Left lung (tissue), 10 donors: Measurements from ENCODE around the gene TRUB1. TPM values are rescaled to one million over a fixed set of nuclear protein-coding genes. Genes with fewer than 3 reads are reported as not detected.

ENCODE experiments used
- ATAC-seq: fragments of 200-7000 bp; cut with Tn5 transposase; one replicate; pipeline ENCODE4 v1.9.1; 2020; ENCODE audit warnings: moderate library complexity
- DNase-seq, 4 donors: peaks; one replicate each; pipeline ENCODE4 v3.0.0-alpha.2; 2013 to 2020
- H3K27ac ChIP-seq, 2 donors: fragments of 200-600 bp; sonication (generic) in 1 of 2; one replicate each; pipeline versions ENCODE4 v1.5.0 to v1.8.0; 2020 to 2021
- H3K27me3 ChIP-seq, 2 donors: fragments of 200-600 bp; sonication (generic) in 1 of 2; one replicate each; pipeline versions ENCODE4 v1.5.0 to v1.8.0; 2020 to 2021
- H3K36me3 ChIP-seq, 2 donors: fragments of 200-600 bp; sonication (generic) in 1 of 2; one replicate each; pipeline versions ENCODE4 v1.5.0 to v1.8.0; 2020 to 2021
- H3K4me1 ChIP-seq, 2 donors: fragments of 200-600 bp; one replicate each; pipeline ENCODE4 v1.8.0; 2021
- H3K4me3 ChIP-seq, 2 donors: fragments of 200-600 bp; sonication (generic) in 1 of 2; one replicate each; pipeline versions ENCODE4 v1.5.0 to v1.8.0; 2020 to 2021; ENCODE audit warnings: mild to moderate bottlenecking in 1 of 2
- H3K9me3 ChIP-seq, 2 donors: fragments of 200-600 bp; sonication (generic) in 1 of 2; one replicate each; pipeline versions ENCODE4 v1.5.0 to v1.8.0; 2020 to 2021
- intact Hi-C, 2 donors: fragments of 100-400 bp; cut with DNase I; formaldehyde crosslinking; loops; one replicate each; pipeline versions ENCODE4 v1.11.2 to v1.14.2; 2022
- polyA plus RNA-seq, 6 donors: library from polyadenylated mRNA; unstranded; fragments of 120-200 nt; gene quantifications; one replicate each; pipeline ENCODE4 v1.2.1, GENCODE V29; 2013; ENCODE audit not compliant: insufficient read length in 6 of 6
- total RNA-seq, 2 donors: library from RNA; stranded (reverse); fragmentation: NEBNext Ultra II Directional; extraction: Animal tissue kit (Norgen Biotek cat#: 25700); gene quantifications; one replicate each; pipeline ENCODE4 v1.2.1, GENCODE V29; 2021
- TF ChIP-seq, protein P1 (sequence below), 2 donors: fragments of 200-600 bp; sonication (generic) in 1 of 2; IDR thresholded peaks; one replicate each; pipeline versions ENCODE4 v1.5.0 to v1.8.0; 2021; ENCODE audit warnings: antibody characterized with exemption in 2 of 2
- donor health status: DM: no; HTN: yes; CAD: no.
- donor health status: DM: no; HTN: no; CAD: no.

Gene TRUB1
- total and polyA plus RNA-seq, 8 donors: 11.8 to 31.5 (median 28.4) TPM

DNA sequence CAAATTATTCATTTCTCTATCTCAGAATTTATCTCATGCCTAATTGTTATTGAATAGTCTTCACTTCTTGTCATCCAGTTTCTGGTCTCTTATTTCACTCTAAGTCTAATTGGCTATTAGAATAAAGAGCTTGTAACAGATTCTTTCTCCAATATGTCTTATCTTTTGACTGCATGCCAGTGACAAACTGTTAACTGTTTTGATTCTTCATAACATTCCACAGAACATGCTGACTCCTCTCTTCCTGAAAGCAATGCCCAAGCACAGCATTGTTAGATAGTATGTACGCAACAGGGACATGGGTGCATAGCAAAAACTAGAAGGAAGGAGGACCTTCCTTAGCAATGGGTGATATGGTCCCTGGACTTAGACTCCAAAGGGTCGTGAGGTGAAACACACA, 65.4 kb downstream of the TRUB1 start:
- no peak for DNase-seq
- TF ChIP-seq, protein P1, sequence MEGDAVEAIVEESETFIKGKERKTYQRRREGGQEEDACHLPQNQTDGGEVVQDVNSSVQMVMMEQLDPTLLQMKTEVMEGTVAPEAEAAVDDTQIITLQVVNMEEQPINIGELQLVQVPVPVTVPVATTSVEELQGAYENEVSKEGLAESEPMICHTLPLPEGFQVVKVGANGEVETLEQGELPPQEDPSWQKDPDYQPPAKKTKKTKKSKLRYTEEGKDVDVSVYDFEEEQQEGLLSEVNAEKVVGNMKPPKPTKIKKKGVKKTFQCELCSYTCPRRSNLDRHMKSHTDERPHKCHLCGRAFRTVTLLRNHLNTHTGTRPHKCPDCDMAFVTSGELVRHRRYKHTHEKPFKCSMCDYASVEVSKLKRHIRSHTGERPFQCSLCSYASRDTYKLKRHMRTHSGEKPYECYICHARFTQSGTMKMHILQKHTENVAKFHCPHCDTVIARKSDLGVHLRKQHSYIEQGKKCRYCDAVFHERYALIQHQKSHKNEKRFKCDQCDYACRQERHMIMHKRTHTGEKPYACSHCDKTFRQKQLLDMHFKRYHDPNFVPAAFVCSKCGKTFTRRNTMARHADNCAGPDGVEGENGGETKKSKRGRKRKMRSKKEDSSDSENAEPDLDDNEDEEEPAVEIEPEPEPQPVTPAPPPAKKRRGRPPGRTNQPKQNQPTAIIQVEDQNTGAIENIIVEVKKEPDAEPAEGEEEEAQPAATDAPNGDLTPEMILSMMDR (IDR thresholded peaks at IDR 0.05): no peak
- H3K4me1 ChIP-seq: no peaks in the 10 kb centered on the region
- intact Hi-C loops: no loop called here
- H3K4me3 ChIP-seq: no peak overlapping the region
- H3K27ac ChIP-seq: no peak overlapping the region
- no peaks in the 10 kb centered on the region for H3K27me3 ChIP-seq
- no peaks in the 10 kb centered on the region for H3K36me3 ChIP-seq
- no peak for ATAC-seq
- no peaks in the 10 kb centered on the region for H3K9me3 ChIP-seq

DNA sequence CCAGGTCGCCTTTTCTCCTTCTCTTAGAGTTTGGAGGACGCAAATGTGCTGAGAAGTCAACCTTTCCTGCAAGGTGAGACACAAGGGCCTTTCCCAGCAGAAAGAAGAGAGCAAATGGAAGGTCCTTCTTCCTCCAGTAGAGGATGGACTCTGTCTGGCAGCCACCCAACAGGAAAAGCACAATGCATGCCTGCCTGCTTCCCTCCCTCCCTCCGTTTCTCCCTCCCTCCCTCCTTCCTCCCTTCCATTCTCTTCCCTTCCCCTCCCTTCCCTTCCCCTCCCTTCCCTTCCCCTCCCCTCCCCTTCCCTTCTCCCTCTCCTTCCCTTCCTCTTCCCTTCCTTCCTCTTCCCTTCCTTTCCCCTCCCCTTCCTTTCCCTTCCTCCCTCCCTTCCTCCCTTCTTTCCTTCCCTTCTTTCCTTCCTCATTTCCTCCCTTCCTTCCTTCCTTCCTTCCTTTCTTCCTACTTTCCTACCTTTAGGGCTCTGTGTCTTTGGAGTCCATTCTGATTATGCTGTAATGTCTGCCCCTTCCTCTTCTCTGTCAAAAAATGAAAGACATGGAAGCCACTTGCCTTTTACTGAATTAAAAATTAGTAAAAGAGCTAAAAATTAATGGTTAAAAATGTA, 66.4 kb downstream of the TRUB1 start:
- no peaks in the 10 kb centered on the region for H3K9me3 ChIP-seq
- H3K27ac ChIP-seq: no peak overlapping the region
- H3K4me1 ChIP-seq: no peaks in the 10 kb centered on the region
- TF ChIP-seq, protein P1 (IDR thresholded peaks at IDR 0.05): no peak
- ATAC-seq (no peak), DNase-seq (no peak)
- H3K4me3 ChIP-seq: no peak overlapping the region
- H3K27me3 ChIP-seq: no peaks in the 10 kb centered on the region
- intact Hi-C loops: no loop called here
- no peaks in the 10 kb centered on the region for H3K36me3 ChIP-seq

DNA sequence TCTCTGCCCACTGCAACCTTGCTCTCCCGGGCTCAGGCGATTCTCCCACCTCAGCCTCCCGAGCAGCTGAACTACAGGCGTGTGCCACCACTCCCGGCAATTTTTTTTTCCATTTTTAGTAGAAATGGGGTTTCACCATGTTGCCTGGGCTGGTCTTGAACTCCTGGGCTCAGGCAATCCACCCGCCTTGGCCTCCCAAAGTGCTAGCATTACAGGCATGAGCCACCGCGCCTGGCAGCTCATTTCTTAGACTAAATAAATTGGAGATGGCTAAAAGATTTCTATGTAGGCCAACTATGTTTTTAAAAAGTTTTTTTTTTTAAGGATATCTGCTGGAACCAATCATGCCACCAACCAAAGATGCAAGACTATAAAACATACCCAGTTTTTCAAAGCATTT, 67.8 kb downstream of the TRUB1 start:
- Histone ChIP-seq H3K36me3 (no peaks in the 10 kb centered on the region), H3K27me3 (no peaks in the 10 kb centered on the region), H3K9me3 (no peaks in the 10 kb centered on the region), H3K27ac (no peak overlapping the region), H3K4me3 (no peak overlapping the region), H3K4me1 (no peaks in the 10 kb centered on the region)
- ATAC-seq (no peak), DNase-seq (no peak)
- intact Hi-C loops: no loop called here
- TF ChIP-seq, protein P1 (IDR thresholded peaks at IDR 0.05): no peak

DNA sequence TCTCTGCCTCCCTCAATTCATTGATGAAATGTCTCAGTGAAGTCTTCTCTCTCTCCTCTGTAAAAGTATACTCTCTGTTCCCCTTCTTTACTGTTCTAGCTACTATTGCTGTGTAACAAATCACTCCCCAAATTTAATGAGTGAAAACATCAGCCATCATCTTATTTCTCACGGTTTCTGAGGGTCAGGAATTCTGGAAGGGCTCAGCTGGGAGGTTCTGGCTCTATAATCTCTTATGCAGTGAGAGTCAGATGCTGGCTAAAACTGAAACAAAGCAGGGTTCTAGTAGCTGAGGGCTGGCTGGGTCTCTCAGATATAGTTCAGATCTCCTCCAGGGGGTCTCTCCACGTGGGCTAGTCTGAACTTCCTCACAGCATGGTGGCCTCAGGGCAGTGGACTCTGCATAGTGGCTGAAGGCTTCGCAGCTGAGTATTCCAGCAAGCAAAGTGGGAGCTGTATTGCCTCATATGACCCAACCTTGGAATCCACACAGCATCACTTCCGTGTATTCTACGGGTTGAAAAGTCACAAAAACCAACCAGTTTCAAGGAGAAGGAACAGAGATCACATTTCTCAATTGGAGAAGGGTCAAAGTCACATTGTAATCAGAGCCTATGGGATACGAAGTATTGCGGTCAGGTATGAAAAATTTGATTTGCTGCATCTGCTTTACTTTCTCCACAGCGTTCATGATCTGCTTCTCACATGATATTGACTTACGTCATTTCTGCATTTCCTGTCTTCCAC, 80.4 kb downstream of the TRUB1 start:
- H3K36me3 ChIP-seq: no peaks in the 10 kb centered on the region
- no peak overlapping the region for H3K4me3 ChIP-seq
- H3K9me3 ChIP-seq: no peaks in the 10 kb centered on the region
- ATAC-seq (no peak), DNase-seq (no peak)
- TF ChIP-seq, protein P1 (IDR thresholded peaks at IDR 0.05): no peak
- intact Hi-C loops: no loop called here
- H3K27me3 ChIP-seq: no peaks in the 10 kb centered on the region
- no peak overlapping the region for H3K27ac ChIP-seq
- no peaks in the 10 kb centered on the region for H3K4me1 ChIP-seq

DNA sequence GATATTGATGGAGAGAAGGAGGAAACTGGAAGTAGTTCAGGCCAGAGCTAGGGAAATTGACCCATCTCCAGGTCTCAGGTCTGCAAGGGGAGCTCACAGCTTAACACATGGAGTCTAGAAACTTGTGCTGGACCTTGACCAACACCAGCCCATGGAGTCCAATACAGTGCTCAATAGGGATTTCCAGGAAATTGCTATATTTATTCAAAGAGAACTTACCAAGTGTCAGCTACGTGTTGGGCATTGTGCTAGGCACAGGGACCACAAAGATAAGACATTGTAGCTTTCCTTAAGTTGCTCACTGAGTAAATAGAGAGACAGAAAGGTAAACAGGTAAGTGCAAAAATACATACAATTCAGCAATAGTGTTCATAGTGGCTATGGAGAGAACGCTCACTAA, 82.5 kb downstream of the TRUB1 start:
- Histone ChIP-seq H3K36me3 (no peaks in the 10 kb centered on the region), H3K9me3 (no peaks in the 10 kb centered on the region), H3K27ac (no peak overlapping the region), H3K4me1 (no peaks in the 10 kb centered on the region), H3K27me3 (no peaks in the 10 kb centered on the region), H3K4me3 (no peak overlapping the region)
- no peak for ATAC-seq
- DNase-seq: no peak
- intact Hi-C loops: no loop called here
- TF ChIP-seq, protein P1 (IDR thresholded peaks at IDR 0.05): no peak
